AG09319 (cell line): ENCODE data around the gene SPATA9.

Experiments used
- DNase-seq: peaks from one replicate; pipeline ENCODE4 v3.0.0-alpha.2; 2010; ENCODE audit warnings: low read depth; ENCODE audit errors: extremely low read depth
- CTCF ChIP-seq: IDR thresholded peaks from 2 replicates; pipeline ENCODE4 v1.5.1; 2011; ENCODE audit warnings: low read depth, mild to moderate bottlenecking, inconsistent platforms, low read length, moderate library complexity

Gene SPATA9

GRCh38 chr5:95704150-95704549 lies 21.4 kb upstream of the SPATA9 start:
- TF ChIP-seq CTCF = no peak
- DNase-seq = no peak

GRCh38 chr5:95701074-95701473 lies 18.3 kb upstream of the SPATA9 start:
- TF ChIP-seq CTCF = no peak

GRCh38 chr5:95699337-95699736 lies 16.5 kb upstream of the SPATA9 start:
- no peak for TF ChIP-seq CTCF
- no peak for DNase-seq

More at GRCh38 chr5:95701074-95701473, 18.3 kb upstream of the SPATA9 start:
- no peak for DNase-seq

GRCh38 chr5:95697781-95698681 lies 15.2 kb upstream of the SPATA9 start:
- no peak for TF ChIP-seq CTCF
- no peak for DNase-seq

- TF ChIP-seq CTCF = no peak
- no peak for DNase-seq
Observed at GRCh38 chr5:95690333-95690732, 7.5 kb upstream of the SPATA9 start.

- TF ChIP-seq CTCF = no peak
Observed at GRCh38 chr5:95689680-95690079, 6.9 kb upstream of the SPATA9 start.

GRCh38 chr5:95686651-95687050 lies 3.9 kb upstream of the SPATA9 start:
- no peak for TF ChIP-seq CTCF
- no peak for DNase-seq

More at GRCh38 chr5:95689680-95690079, 6.9 kb upstream of the SPATA9 start:
- DNase-seq = no peak
